HG03575 (cell line): ENCODE data around the gene VPS4B.
"Not testable (repeated sequence)": the region's sequence is repeated elsewhere in the genome, so short reads cannot be mapped to it uniquely, and the experiment has no call there.

Experiments
- ATAC-seq: cut with Tn5 transposase; IDR thresholded peaks from one replicate; pipeline ENCODE4 v1.9.1; 2021; ENCODE audit not compliant: unreplicated experiment, insufficient number of reproducible peaks, low FRiP score; ENCODE audit errors: extremely low read depth

The VPS4B gene

GRCh38 chr18:63422087-63422863, at the start of gene VPS4B:
VPS4B (minus strand) TSS chr18:63422476; CDS start chr18:63422259, 217 bp downstream.
- peak; percentile 85 for ATAC-seq

DNA sequence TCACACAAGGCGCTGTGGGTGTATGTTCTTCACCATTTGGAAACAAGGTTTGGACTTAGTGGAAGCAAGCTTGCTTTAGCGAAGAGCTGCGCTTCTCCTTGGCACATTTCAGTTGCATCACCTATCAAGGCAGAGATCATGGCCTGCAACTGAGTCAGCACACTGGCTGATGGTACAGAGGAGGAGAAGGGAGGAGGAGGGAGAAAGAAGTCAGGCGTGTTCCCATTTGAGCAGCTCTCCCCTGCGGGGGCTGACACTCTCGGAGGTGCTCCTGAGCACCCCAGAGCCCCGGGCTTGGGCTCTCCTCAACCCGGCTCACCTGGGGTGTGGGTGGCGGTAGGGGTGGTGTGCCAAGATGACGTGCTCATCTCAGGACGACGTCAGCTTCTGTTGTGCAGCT, 48.5 kb upstream of the VPS4B start:
- no peak for ATAC-seq

- ATAC-seq: no peak
These were observed 46.3 kb upstream of the VPS4B start for GRCh38 chr18:63468575-63468974.

GRCh38 chr18:63467699-63468098, 45.4 kb upstream of the VPS4B start:
- ATAC-seq: no peak

GRCh38 chr18:63465059-63465458, 42.8 kb upstream of the VPS4B start:
- no peak for ATAC-seq

DNA sequence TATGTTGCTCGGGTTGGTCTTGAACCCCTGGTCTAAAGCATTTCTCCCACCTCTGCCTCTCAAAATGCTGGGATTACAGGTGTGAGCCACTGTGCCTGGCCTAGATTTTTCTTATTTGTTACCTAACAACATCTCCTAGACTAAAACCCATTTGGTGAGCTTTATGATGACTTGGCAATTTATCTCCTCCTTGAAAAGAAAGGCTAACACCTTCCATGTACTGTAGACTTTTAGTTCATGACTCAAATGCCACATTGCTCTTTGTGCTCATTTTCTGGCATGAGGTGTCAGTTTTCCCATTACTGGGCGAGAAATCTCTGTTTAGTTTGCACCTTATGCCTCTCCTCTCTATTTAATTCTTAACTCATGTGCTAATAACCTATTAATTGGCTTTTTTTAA, 42.2 kb upstream of the VPS4B start:
- ATAC-seq: no peak

DNA sequence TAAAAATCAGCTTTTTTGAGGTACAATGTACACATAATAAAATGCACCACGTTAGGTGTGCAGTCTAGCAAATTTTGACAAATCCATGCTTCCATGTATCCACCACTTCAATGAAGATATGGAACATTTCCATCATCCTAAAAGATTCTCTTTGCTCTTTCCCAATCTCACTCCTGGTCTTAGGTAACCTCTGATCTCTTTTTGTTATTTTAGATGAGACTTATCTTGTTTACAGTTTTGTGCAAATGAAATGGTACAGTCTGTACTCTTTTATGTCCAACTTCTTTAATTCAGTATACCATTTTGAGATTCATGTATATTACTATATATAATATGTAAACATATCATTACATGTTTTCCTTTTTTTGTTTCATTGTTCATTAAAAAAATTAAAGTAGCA, 38.1 kb upstream of the VPS4B start:
- no peak for ATAC-seq

DNA sequence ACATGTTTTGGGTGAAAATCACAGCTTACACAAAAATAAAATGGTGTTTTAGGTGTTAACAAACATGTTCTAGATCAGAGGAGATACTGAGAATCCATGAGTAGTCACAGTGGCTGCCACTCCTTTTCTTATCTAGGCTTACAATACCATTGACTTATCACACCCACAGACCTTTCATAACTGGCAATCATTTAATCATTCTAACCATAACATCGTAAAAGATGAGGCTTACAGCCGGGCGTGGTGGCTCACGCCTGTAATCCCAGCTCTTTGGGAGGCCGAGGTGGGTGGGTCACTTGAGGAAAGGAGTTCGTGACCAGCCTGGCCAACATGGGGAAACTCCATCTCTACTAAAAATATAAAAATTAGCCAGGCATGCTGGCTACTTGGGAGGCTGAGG, 35.7 kb upstream of the VPS4B start:
- no peak for ATAC-seq

DNA sequence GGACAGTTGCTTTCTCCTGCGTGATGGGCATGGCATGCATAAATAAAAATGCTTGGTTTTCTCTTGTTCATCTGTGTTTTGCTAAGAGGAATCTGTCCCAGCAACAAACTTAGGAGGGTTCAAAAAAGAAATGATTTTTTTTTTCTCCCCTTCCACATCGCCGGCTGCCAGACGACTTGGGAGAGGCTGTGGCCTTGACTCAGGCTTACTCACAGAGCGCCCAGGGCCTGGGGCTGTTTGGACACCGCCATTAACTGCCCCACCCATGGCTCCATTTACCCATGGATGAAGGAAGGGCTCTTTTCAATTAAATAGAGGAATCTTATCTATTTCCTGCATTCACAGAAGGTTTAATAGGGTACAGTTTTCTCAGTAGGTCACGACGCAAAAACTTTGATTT, 32.2 kb upstream of the VPS4B start:
- ATAC-seq: no peak

DNA sequence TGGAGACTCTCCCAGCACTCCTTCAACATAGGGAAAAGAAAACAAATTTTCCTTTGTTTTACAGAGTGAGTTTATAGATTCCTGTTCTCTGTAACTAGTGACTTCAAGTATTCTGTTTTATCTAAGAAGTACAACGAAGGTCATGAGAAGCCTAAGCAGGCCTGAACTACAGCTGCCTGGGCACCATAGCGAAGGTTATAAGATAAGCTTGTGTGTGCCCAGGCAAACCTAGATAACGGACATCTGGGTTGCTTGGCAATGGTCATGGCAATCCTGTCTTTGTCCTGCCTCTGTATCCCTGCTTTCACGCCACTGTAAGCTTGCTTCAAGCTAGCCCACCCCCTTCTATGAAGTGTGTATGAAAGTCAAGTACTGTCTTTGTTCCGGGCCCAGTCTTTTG, 30.5 kb upstream of the VPS4B start:
- ATAC-seq: not testable (repeated sequence)

DNA sequence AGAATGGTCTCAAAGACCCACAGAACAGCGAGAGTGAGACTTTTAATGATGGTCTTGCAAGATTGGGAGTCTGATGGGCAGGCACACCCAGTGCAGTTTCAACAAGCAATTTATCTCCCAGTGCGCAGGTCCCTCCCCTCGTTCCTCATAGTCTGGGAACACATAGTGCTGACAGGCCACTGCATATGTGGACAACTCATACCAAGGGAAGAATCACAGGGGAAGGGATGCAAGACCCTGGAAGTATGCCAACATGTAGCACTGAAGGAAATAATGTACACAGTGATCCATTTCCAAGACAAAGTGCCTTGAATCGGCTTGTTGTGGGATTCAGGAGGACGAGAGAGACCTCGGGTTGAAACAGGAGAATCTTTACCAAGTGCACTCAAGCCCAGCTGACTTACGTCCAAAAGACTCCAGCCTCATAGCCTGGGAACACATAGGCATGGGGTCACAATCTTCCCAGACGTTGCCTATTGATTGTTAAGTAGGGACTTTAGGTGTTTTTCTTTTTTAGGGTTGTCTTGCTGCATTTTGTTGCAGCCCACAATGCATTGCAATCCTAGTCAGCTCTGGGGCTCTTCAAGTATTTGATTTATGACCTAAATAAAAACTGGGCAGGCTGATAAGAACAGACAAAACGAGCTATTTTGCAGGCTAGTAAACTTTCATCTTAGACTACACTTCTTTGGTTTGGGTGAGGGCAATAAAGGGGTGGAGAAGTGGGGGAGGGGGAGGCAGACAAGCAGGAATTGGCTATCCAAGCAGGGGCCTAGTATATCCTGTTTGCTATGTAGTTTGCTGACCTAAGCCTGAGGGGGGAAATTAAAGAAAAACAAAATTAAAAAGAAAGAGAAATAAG, 29.8 kb upstream of the VPS4B start:
- no peak for ATAC-seq

DNA sequence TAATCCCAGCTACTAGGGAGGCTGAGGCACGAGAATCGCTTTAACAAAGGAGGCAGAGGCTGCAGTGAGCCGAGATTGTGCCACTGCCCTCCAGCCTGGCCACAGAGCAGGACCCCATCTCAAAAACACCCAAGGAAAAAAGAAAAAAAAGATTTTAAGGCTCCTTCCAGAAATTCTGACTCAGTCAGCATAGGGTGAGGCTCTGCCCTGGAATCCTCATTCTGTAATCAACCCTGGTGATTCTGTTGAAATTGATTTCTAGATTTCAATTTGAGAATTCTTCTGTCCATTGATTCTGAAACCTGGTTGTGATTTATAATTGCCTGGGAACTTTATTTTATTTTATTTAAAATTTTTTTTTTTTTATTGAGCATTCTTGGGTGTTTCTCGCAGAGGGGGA, 27.1 kb upstream of the VPS4B start:
- ATAC-seq: no peak

GRCh38 chr18:63447066-63447465, 24.8 kb upstream of the VPS4B start:
- ATAC-seq: no peak

DNA sequence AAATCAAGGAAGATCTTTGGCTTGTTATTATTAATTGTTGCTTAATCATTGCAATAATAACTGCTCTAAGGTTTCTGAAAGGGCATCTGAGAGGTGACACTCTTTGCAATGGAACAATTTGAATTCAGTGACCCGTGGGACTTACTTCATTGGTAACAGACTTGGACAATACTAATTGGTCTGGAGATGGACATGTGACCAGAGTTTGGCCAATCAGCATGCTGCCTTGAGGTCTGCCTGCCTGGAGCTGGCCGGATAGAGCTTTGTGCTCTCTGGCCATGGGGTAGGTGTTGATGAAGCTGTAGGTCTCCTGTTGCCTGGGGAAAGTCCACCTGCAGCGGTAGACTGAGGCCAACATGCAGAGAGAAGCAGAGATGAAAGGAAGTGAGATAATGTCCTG, 24.0 kb upstream of the VPS4B start:
- no peak for ATAC-seq

GRCh38 chr18:63445037-63445436, 22.8 kb upstream of the VPS4B start:
- no peak for ATAC-seq

DNA sequence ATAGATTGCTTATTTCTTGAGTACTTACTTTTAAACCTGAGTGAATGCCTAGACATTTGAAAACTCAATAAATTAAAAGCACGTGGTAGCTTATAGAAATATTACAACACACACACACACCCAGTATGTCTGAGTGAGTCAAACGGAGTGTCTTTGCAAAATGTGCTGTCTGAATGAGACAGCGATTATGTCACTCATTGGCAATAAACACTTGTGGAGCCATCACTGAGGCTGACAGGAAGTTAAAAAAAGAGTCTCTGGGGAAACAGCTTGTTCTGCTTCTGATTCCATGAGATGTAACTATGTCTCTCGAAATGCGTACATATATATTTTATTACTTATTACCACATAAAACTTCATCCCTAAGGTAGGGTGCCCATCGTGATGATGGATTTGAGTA, 22.3 kb upstream of the VPS4B start:
- no peak for ATAC-seq

GRCh38 chr18:63443829-63444228, 21.6 kb upstream of the VPS4B start:
- ATAC-seq: no peak

GRCh38 chr18:63440881-63441280, 18.6 kb upstream of the VPS4B start:
- ATAC-seq: no peak

DNA sequence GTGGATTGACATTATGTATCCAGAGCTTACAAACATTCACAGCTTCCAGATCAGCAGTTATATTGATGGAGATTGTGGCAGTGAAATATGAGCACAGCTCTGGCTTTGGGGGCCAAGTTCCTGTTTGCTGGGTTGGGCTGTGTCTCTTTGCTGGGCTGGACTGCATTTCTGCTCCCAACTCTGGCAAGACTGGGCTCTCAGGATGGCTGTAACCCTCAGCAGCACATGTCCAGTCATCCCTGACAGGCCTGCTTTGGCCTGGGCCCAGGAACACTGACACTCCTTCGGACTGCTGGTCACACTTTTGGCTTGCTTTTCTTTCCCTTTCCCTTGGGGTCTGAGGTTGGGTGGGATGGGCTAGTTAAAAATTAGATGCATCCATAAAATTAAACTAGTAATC, 17.9 kb upstream of the VPS4B start:
- ATAC-seq: no peak

- ATAC-seq: no peak
These were observed 17.1 kb upstream of the VPS4B start for GRCh38 chr18:63439334-63439733.
